ENCODE results near the gene NUMA1. TPM values are rescaled to one million over a fixed set of nuclear protein-coding genes. Genes with fewer than 3 reads are reported as not detected.

NUMA1 gene
- total RNA-seq, 1 experiment from 2014 or later, result 132 TPM

DNA sequence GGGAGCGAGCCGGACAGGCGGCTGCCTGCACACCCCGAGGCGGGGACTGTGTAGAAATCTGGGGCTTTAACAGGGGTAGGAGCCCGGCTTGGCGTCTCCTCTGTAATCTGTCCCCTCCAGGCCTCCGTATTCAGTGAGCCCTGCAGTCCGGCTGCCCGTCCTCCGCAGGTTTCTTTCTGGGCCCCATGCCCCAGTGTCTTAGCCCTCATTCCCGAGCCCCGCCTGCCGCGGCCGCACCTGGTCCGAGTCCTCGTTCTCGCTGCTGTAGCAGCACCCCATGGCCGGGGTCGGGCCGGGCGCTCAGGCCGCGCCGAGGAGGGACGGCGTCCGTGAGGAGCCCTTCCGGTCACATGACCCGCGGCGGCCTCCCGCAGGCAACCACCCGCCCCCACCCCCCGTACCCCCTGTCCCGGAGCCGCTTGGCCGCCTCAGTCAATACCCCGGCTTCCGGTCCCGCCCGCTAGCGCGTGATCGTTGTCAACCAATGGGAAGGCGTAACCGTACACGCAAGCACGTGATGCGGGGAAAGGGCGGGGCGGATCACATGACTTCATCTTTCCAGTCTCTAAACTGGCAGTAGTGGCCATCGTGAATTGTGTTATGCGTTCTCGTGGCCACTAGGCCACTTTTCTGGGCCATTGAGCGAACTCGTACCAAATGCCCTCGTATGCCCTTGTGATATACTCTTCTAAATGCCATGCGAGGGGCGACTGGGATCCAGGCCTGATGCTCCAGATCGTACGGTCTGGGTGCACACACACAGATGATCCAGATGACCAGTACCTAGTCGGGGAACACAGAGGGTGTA is 22.8 kb upstream of the NUMA1 start, which contains the start of gene LAMTOR1:
TSS of gene LAMTOR1 (minus strand) at position 352 of the 808 bp plus-strand sequence. CDS start at position 279, 73 bp downstream.
- peak; percentile 99 for DNase-seq (ENCODE audit: low read depth)

- no peak for DNase-seq (ENCODE audit: low read depth)
These were observed 22.2 kb upstream of the NUMA1 start for GRCh38 chr11:72102631-72102945.

GRCh38 chr11:72102162-72102561 is 21.8 kb upstream of the NUMA1 start:
- DNase-seq (ENCODE audit: low read depth), result no peak

DNA sequence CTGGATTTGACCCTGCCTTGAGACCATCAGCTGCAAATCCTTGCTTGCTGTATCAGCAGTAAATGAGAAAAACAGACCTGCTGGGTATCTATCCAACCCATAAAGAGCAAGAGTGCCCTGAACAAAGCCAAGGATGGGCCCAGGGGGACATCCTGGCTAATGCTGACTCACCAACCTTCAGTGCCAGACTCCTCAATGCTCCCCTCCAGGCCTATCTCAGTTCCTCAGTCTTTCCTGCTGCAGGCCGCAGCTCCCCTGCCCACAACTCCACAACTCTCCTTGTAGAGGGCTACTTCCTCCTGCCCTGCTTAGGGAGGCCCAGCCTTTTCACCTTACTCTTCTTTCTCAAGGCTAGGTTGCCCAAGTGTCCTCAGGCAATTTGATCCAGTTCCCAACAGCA is 20.1 kb upstream of the NUMA1 start:
- no peak for DNase-seq (ENCODE audit: low read depth)

GRCh38 chr11:72100009-72100408 is 19.7 kb upstream of the NUMA1 start:
- no peak for DNase-seq (ENCODE audit: low read depth)

GRCh38 chr11:72098741-72099140 is 18.4 kb upstream of the NUMA1 start:
- DNase-seq (ENCODE audit: low read depth), result no peak

DNA sequence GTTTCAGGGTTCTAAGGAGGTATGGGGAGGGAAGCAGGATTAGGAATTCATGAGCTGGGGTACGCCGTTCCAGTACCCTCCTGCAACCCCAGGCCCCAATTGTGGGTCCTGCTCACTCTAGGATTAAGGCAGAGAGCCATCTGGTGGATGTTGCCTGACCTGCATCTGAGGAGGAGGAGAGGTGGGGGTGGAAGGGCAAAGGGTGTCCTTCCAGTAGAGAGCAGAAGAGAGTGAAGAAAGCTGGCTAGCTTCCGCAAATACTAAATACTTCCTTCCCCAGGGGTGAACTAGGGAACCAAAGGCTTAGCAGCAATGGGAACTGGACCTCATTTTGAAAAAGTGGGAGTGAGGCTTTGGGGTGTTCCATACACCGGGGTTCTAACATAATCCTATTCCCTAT is 10.9 kb upstream of the NUMA1 start:
- DNase-seq (ENCODE audit: low read depth), result peak; percentile 48

GRCh38 chr11:72088076-72088808 is 7.9 kb upstream of the NUMA1 start:
- no peak for DNase-seq (ENCODE audit: low read depth)

- DNase-seq (ENCODE audit: low read depth), result no peak
These were observed 5.4 kb upstream of the NUMA1 start for GRCh38 chr11:72085621-72086351.

GRCh38 chr11:72084965-72085364 is 4.6 kb upstream of the NUMA1 start:
- no peak for DNase-seq (ENCODE audit: low read depth)

- DNase-seq (ENCODE audit: low read depth), result no peak
These were observed 3.7 kb upstream of the NUMA1 start for GRCh38 chr11:72084076-72084475.

DNA sequence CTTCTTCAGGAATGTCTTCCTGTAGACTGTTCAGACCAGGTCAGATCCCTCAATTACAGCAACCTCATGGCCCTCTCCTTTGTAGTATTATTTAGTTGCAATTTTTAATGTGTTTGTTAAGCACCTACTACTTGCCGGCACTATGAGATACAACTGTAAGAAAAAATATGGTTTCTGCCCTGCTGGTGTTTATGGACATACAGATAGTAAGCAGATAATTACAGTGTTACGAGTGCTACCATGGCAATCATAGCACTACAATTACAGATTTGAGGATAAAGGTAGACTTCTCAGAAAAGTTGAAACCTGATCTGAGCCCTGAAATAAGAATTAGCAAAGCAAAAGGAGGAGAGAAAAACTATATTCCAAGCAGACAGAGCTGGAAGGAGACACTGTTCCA is 3.1 kb upstream of the NUMA1 start:
- no peak for DNase-seq (ENCODE audit: low read depth)

- DNase-seq (ENCODE audit: low read depth), result no peak
These were observed 1.6 kb upstream of the NUMA1 start for GRCh38 chr11:72081821-72082453.

- DNase-seq (ENCODE audit: low read depth), result no peak
These were observed 872 bp upstream of the NUMA1 start for GRCh38 chr11:72081184-72081644.

GRCh38 chr11:72079819-72080325 is 470 bp downstream of the NUMA1 start:
- no peak for DNase-seq (ENCODE audit: low read depth)

GRCh38 chr11:72078477-72078876 is 1.9 kb downstream of the NUMA1 start:
- no peak for DNase-seq (ENCODE audit: low read depth)

DNA sequence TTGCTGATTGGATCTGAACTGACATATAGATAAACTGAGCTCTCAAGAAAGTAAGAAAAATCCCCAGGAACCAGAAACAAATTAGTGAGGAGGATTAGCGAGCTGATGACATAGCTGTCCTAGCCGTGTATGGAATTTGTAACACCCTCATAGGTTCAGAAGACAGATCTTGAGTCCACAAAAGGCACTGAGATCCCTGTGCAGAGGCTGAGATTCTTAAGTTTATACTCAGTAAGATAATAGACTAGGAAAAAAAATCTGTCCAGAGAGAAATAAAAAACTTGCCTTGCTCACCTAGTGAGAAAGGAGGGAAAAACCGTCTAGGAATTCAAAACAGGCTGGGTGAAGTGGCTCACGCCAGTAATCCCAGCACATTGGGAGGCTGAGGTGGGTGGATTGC is 4.6 kb downstream of the NUMA1 start:
- no peak for DNase-seq (ENCODE audit: low read depth)

GRCh38 chr11:72075109-72075508 is 5.2 kb downstream of the NUMA1 start:
- peak; percentile 30 for DNase-seq (ENCODE audit: low read depth)

DNA sequence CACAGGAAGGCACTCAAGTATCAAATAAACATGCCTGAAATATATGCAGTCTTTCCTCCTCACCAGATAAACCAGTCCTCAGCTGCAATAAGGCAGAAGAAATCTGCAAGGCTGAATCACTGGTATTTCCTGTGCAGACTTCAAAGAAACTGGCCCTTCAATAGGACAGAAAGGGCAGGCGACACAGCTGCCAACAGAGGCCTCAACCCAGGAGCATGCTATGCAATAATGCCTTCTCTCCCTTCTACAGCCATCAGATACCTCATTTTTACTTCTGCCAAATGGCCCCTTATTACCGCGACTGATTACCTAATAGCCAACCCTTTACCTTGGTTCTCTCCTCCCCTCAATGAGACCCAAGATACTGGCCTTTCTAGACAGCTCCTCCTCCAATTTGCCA is 8.0 kb downstream of the NUMA1 start:
- peak; percentile 74 for DNase-seq (ENCODE audit: low read depth)

DNA sequence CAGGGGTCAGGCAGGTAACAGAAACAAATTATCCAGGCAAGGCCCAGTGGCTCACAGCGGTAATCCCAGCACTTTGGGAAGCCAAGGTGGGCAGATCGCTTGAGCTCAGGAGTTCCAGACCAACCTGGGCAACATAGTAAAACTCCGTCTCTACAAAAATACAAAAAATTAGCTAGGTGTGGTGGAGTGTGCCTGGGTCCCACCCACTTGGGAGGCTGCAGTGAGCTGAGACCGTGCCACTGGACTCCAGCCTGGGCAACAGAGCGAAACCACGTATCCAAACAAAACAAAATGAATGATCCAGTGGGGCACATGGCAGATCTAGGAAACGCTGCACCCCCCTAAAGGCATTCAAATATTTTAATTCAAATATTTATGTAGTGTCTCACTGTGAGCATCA is 9.9 kb downstream of the NUMA1 start:
- DNase-seq (ENCODE audit: low read depth), result no peak

GRCh38 chr11:72069787-72070251 is 10.5 kb downstream of the NUMA1 start:
- DNase-seq (ENCODE audit: low read depth), result peak; percentile 85
